ENCODE data around the gene ELK3.

ELK3 gene

GRCh38 chr12:96234591-96235483 lies 40.7 kb downstream of the ELK3 start:
- DNase-seq (ENCODE audit: low spot score), result no peak

- no peak for DNase-seq (ENCODE audit: low spot score)
These were observed 41.3 kb downstream of the ELK3 start for GRCh38 chr12:96235484-96235826.

- DNase-seq (ENCODE audit: low spot score), result no peak
These were observed 42.1 kb downstream of the ELK3 start for GRCh38 chr12:96236221-96236822.

GRCh38 chr12:96237035-96237434 lies 42.9 kb downstream of the ELK3 start:
- DNase-seq (ENCODE audit: low spot score), result no peak

- no peak for DNase-seq (ENCODE audit: low spot score)
These were observed 43.4 kb downstream of the ELK3 start for GRCh38 chr12:96237465-96238077.

- DNase-seq (ENCODE audit: low spot score), result no peak
These were observed 44.3 kb downstream of the ELK3 start for GRCh38 chr12:96238336-96239047.

- no peak for DNase-seq (ENCODE audit: low spot score)
These were observed 45.8 kb downstream of the ELK3 start for GRCh38 chr12:96239711-96240635.

GRCh38 chr12:96240656-96241055 lies 46.5 kb downstream of the ELK3 start:
- DNase-seq (ENCODE audit: low spot score), result no peak

GRCh38 chr12:96241431-96241830 lies 47.3 kb downstream of the ELK3 start:
- no peak for DNase-seq (ENCODE audit: low spot score)

- no peak for DNase-seq (ENCODE audit: low spot score)
These were observed 47.7 kb downstream of the ELK3 start for GRCh38 chr12:96241846-96242256.

- DNase-seq (ENCODE audit: low spot score), result no peak
These were observed 48.4 kb downstream of the ELK3 start for GRCh38 chr12:96242597-96242996.

- DNase-seq (ENCODE audit: low spot score), result no peak
These were observed 50.7 kb downstream of the ELK3 start for GRCh38 chr12:96244826-96245225.

- no peak for DNase-seq (ENCODE audit: low spot score)
These were observed 52.8 kb downstream of the ELK3 start for GRCh38 chr12:96246926-96247505.

- DNase-seq (ENCODE audit: low spot score), result no peak
These were observed 53.4 kb downstream of the ELK3 start for GRCh38 chr12:96247563-96247962.

- DNase-seq (ENCODE audit: low spot score), result no peak
These were observed 54.2 kb downstream of the ELK3 start for GRCh38 chr12:96248136-96248931.

GRCh38 chr12:96249196-96250118 lies 55.3 kb downstream of the ELK3 start:
- no peak for DNase-seq (ENCODE audit: low spot score)

GRCh38 chr12:96250119-96250685 lies 56.0 kb downstream of the ELK3 start:
- no peak for DNase-seq (ENCODE audit: low spot score)

- DNase-seq (ENCODE audit: low spot score), result no peak
These were observed 60.9 kb downstream of the ELK3 start for GRCh38 chr12:96255077-96255476.
